ENCODE data around the gene CAMK2A. TPM values are rescaled to one million over a fixed set of nuclear protein-coding genes. Genes with fewer than 3 reads are reported as not detected.

The CAMK2A gene
- total RNA-seq, 3 donors from 2014 or later (not counting 1 experiment from before 2014, with no cell fraction given) = 0.38 TPM; not detected in 2

DNA sequence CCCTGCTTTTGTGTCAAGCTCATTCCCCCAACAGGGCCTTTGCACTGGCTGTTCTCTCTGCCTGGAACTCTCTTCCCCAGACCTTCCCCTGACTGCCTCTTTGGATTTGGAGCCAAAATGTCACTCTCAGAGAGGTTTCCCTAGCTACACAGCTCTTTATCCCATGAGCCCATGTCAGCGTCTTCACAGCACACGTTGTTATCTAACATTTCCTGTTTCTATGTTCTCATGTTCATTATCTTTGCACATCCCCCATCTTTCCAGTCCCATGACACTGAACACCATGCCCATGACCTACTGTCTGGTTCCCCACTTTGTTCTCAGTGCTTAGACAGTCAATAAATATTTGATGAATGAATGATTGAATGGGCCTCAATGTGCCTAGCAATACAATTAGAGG lies 39.5 kb upstream of the CAMK2A start:
- no peak overlapping the region for H3K4me3 ChIP-seq (ENCODE audit: low read length)

GRCh38 chr5:150328515-150328914 lies 38.9 kb upstream of the CAMK2A start:
- Histone ChIP-seq H3K4me1 (ENCODE audit: control insufficient read depth, insufficient read depth, low read length) (peaks cover 13% of the 10 kb centered on the region), H3K9me3 (ENCODE audit: control insufficient read depth, insufficient read depth, low read length) (no peaks in the 10 kb centered on the region), H3K27ac (ENCODE audit: low read length) (no peak overlapping the region), H3K27me3 (ENCODE audit: control insufficient read depth, insufficient read depth, low read length) (no peaks in the 10 kb centered on the region), H3K36me3 (ENCODE audit: control insufficient read depth, insufficient read depth, low read length) (no peaks in the 10 kb centered on the region), H3K4me3 (ENCODE audit: low read length) (no peak overlapping the region)
- no peak overlapping the region for H3K4me3 Mint-ChIP-seq
- H3K27ac Mint-ChIP-seq = no peak overlapping the region
- TF ChIP-seq CTCF (IDR thresholded peaks at IDR 0.05) = no peak
- DNase-seq (no peak), ATAC-seq (no peak)
- H3K36me3 Mint-ChIP-seq = no peaks in the 10 kb centered on the region
- WGBS (ENCODE audit: insufficient coverage) = 92% methylated on average over 2 of the region's 2 CpGs
- no peaks in the 10 kb centered on the region for H3K4me1 Mint-ChIP-seq
- H3K27me3 Mint-ChIP-seq (ENCODE audit: low read depth in 2 of 2) = peaks cover 0 to 5% of the 10 kb centered on the region in 2 donors
- intact Hi-C loops (cut with micrococcal nuclease) = no loop called here
- H3K9me3 Mint-ChIP-seq = no peaks in the 10 kb centered on the region

More for the DNA sequence above, 39.5 kb upstream of the CAMK2A start:
- H3K9me3 Mint-ChIP-seq = no peaks in the 10 kb centered on the region
- intact Hi-C loops (cut with micrococcal nuclease) = no loop called here
- no peaks in the 10 kb centered on the region for H3K36me3 ChIP-seq (ENCODE audit: control insufficient read depth, insufficient read depth, low read length)
- H3K36me3 Mint-ChIP-seq = no peaks in the 10 kb centered on the region
- H3K9me3 ChIP-seq (ENCODE audit: control insufficient read depth, insufficient read depth, low read length) = no peaks in the 10 kb centered on the region
- WGBS (ENCODE audit: insufficient coverage) = 61% methylated on average over 2 of the region's 2 CpGs
- H3K4me1 Mint-ChIP-seq = no peaks in the 10 kb centered on the region
- H3K27me3 Mint-ChIP-seq (ENCODE audit: low read depth in 2 of 2) = peaks cover 0 to 5% of the 10 kb centered on the region in 2 donors
- no peak overlapping the region for H3K27ac Mint-ChIP-seq
- no peak for TF ChIP-seq CTCF (IDR thresholded peaks at IDR 0.05)
- no peaks in the 10 kb centered on the region for H3K27me3 ChIP-seq (ENCODE audit: control insufficient read depth, insufficient read depth, low read length)
- peaks cover 13% of the 10 kb centered on the region for H3K4me1 ChIP-seq (ENCODE audit: control insufficient read depth, insufficient read depth, low read length)
- ATAC-seq (no peak), DNase-seq (no peak)
- no peak overlapping the region for H3K27ac ChIP-seq (ENCODE audit: low read length)
- no peak overlapping the region for H3K4me3 Mint-ChIP-seq

DNA sequence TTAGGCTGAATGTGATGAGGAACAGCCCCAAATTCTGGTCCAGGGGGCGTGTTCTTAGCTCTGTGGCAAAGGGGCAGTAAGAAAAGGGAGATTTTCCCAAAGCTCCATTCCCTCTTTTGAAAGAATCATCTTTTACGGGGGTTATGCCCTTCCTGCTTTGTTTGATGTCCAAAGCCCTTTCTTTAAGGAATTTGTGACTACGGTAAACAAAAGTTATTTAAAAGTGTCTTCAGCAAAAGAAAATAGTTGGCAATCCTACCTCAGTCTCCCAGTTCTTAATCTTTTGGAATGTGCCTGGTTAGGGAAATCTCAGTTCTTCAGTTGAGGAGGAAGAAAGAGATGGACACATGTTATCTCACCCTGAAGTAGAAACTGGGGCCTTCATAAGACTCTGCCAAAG lies 37.6 kb upstream of the CAMK2A start:
- Histone ChIP-seq H3K4me1 (ENCODE audit: control insufficient read depth, insufficient read depth, low read length) (peaks cover 13% of the 10 kb centered on the region), H3K4me3 (ENCODE audit: low read length) (no peak overlapping the region), H3K9me3 (ENCODE audit: control insufficient read depth, insufficient read depth, low read length) (no peaks in the 10 kb centered on the region), H3K36me3 (ENCODE audit: control insufficient read depth, insufficient read depth, low read length) (no peaks in the 10 kb centered on the region), H3K27ac (ENCODE audit: low read length) (no peak overlapping the region), H3K27me3 (ENCODE audit: control insufficient read depth, insufficient read depth, low read length) (no peaks in the 10 kb centered on the region)
- Mint-ChIP-seq H3K4me3 (no peak overlapping the region), H3K27ac (no peak overlapping the region), H3K9me3 (no peaks in the 10 kb centered on the region), H3K27me3 (ENCODE audit: low read depth in 2 of 2) (peaks cover 0 to 5% of the 10 kb centered on the region in 2 donors), H3K4me1 (peaks cover 2 to 3% of the 10 kb centered on the region in 2 donors), H3K36me3 (no peaks in the 10 kb centered on the region)
- DNase-seq (no peak), ATAC-seq (no peak)
- intact Hi-C loops (cut with micrococcal nuclease) = no loop called here
- no peak for TF ChIP-seq CTCF (IDR thresholded peaks at IDR 0.05)
- WGBS (ENCODE audit: insufficient coverage) = 82% methylated on average over 3 of the region's 3 CpGs

DNA sequence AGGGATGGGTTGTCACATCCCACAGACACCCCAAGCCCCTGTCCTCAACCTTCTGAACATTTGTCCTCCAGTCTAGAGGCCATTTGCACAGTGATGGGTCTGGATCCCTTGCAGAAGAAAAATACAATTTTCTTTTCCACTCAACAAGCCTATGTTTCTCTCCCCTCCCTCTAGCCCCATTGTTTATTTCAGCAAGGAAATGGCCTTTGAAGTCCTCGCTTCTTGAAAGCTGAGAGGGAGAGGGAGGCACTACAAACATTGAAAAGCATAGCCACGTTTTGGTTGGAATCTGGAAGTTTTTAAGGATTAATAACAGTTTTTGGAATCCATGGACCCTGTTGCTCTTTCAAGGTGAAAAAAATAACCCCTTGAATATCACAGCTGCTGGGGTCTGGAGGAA lies 37.1 kb upstream of the CAMK2A start:
- DNase-seq (no peak), ATAC-seq (no peak)
- H3K27me3 ChIP-seq (ENCODE audit: control insufficient read depth, insufficient read depth, low read length) = no peaks in the 10 kb centered on the region
- intact Hi-C loops (cut with micrococcal nuclease) = no loop called here
- no peaks in the 10 kb centered on the region for H3K9me3 ChIP-seq (ENCODE audit: control insufficient read depth, insufficient read depth, low read length)
- H3K4me1 ChIP-seq (ENCODE audit: control insufficient read depth, insufficient read depth, low read length) = peaks cover 13% of the 10 kb centered on the region
- no peak overlapping the region for H3K27ac ChIP-seq (ENCODE audit: low read length)
- Mint-ChIP-seq H3K4me1 (peaks cover 6 to 7% of the 10 kb centered on the region in 2 donors), H3K27ac (no peak overlapping the region), H3K4me3 (no peak overlapping the region), H3K27me3 (ENCODE audit: low read depth in 2 of 2) (peaks cover 0 to 5% of the 10 kb centered on the region in 2 donors), H3K9me3 (no peaks in the 10 kb centered on the region), H3K36me3 (no peaks in the 10 kb centered on the region)
- H3K4me3 ChIP-seq (ENCODE audit: low read length) = no peak overlapping the region
- H3K36me3 ChIP-seq (ENCODE audit: control insufficient read depth, insufficient read depth, low read length) = no peaks in the 10 kb centered on the region
- TF ChIP-seq CTCF (IDR thresholded peaks at IDR 0.05) = no peak
- 71% methylated on average over 2 of the region's 2 CpGs for WGBS (ENCODE audit: insufficient coverage)
